AG10803 (cell line): ENCODE data around the gene MS4A15.

Experiments
- DNase-seq: peaks from one replicate; pipeline ENCODE4 v3.0.0; 2010; ENCODE audit warnings: low read depth
- H3K4me3 ChIP-seq: 2 replicates; pipeline ENCODE4 v1.5.1; 2011; ENCODE audit warnings: mild to moderate bottlenecking, low read length, control low read depth
- CTCF ChIP-seq: conservative IDR thresholded peaks from 2 replicates; pipeline ENCODE4 v1.5.1; 2011; ENCODE audit warnings: mild to moderate bottlenecking, low read length, control low read depth, inconsistent platforms

The MS4A15 gene

GRCh38 chr11:60782393-60783140 lies 25.9 kb downstream of the MS4A15 start:
- H3K4me3 ChIP-seq: no peak overlapping the region
- no peak for DNase-seq
- TF ChIP-seq CTCF: no peak

GRCh38 chr11:60783141-60783484 lies 26.4 kb downstream of the MS4A15 start:
- H3K4me3 ChIP-seq: no peak overlapping the region
- TF ChIP-seq CTCF: no peak
- DNase-seq: no peak

GRCh38 chr11:60783911-60784310 lies 27.2 kb downstream of the MS4A15 start:
- H3K4me3 ChIP-seq: no peak overlapping the region
- TF ChIP-seq CTCF: no peak
- no peak for DNase-seq

- H3K4me3 ChIP-seq: no peak within 1 kb of the TSS
- TF ChIP-seq CTCF: no peak
- no peak for DNase-seq
Measured at GRCh38 chr11:60785136-60785535, 28.5 kb downstream of the MS4A15 start, which contains the start of gene MS4A10. MS4A10 (plus strand) TSS chr11:60785333; CDS start chr11:60790336, 5,003 bp downstream.

- TF ChIP-seq CTCF: no peak
- peak; percentile 8 for DNase-seq
- no peak overlapping the region for H3K4me3 ChIP-seq
Measured at GRCh38 chr11:60785806-60786361, 29.2 kb downstream of the MS4A15 start.

GRCh38 chr11:60786811-60787567 lies 30.3 kb downstream of the MS4A15 start:
- no peak for TF ChIP-seq CTCF
- no peak overlapping the region for H3K4me3 ChIP-seq

More at GRCh38 chr11:60786811-60787567, 30.3 kb downstream of the MS4A15 start:
- DNase-seq: peak; percentile 63
